NCI-H1092 treated with DMSO at 0.1 percent for 48 hours (cell line): ENCODE results near the gene CFAP43.
"Not testable (repeated sequence)": the region's sequence is repeated elsewhere in the genome, so short reads cannot be mapped to it uniquely, and the experiment has no call there.

ENCODE experiments used
- DNase-seq: peaks from one replicate; lab custom pipeline; 2025; lab: John Stamatoyannopoulos, UW

Gene CFAP43

DNA sequence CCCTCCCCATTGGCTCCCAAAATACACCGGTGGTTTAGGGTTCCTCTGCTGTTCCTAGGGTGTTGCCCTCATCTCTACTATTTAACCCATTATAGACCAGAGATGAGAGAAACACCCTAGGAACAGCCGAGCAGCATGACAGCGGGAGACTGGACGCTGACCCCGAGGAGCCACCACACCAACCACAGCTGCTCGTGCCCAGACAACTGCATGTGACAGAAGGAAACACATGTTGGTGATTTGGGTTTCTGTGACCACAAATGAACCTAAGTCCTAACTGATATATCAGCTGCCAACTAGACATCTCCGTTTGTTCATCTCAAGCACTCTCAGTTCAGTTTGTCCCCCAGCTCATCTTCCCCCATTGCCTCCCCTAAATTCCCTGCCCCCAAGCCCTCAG lies 13.4 kb downstream of the CFAP43 start:
- DNase-seq = no peak

DNA sequence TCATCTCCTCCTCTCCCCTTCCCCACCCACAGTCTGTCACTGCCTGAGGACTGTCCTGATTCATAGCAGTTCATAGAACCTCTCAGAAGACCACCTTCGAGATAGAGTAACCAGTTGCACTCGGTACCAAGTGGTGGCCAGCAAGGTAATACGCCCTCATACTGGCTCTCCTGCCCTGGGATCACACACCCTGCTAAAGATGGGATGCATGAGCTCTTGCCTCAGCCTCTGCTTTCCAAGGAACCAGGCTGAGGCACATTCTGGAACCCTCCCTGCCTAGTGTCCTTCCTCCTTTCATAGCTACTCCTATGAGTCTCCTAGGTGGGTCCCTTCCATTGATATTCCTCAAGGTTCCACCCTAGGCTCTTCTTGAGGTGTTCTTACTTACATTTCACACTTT lies 15.5 kb downstream of the CFAP43 start:
- DNase-seq = no peak

DNA sequence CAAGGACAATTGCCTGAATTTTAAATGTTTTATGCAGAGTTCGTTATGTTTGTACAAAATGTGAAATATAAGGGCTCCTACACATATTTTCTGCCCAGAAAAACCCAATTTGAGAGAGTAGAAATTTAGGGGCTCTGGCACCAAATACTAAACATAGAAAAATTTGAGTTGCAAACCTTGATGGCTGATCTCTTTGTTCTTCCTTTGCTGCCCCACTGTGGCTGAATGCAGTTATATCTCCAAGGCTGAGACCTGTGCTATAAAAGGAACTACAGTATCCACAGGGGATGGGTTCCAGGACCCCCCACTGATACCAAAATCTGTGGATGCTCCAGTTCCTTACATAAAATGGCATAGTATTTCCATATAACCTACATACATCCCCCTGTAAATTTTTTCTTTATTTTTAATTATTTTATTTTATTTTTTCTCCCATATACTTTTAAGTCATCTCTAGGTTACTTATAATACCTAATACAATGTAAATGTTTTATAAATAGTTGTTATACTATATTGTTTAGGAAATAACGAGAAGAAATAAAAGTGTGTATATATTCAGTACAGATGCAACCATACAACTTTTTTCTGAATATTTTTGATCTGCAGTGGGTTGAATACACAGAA lies 22.5 kb downstream of the CFAP43 start:
- DNase-seq = peak; percentile 32

DNA sequence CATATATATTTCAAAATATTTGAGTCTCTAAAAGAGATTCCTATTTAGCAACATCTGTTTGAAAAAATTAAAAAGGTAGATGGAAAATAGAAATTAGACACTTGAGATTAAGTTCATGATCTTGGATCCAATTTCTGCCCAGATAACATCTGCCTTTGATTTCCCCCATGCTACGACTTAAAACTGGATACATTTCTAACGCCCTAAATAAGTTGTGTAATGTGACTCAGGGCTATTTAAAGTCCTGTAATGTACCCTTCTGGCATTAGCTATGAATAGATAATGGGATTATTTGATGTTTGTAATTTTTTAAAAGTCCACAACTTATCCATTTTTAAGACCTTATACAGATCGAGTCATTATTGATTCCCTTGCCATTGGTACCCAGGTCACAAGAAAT lies 23.4 kb downstream of the CFAP43 start:
- no peak for DNase-seq

DNA sequence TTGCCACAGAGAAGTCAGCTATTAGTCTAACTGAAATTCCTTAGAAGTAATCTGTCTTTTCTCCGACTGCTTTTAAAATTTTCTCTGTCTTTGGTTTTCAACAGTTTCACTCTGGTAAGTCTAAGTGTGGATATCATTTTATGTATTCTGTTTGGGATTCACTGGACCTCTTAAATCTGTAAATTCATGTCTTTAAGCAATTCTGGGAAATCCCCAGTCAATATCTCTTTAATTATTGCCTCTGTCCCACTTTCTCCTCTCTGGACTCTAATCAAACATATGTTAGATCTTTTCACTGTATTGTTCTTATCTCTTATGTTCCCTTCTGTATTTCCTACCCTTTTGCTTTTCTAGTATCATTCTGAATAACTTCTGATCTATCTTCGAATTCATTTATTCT lies 29.9 kb downstream of the CFAP43 start:
- no peak for DNase-seq

DNA sequence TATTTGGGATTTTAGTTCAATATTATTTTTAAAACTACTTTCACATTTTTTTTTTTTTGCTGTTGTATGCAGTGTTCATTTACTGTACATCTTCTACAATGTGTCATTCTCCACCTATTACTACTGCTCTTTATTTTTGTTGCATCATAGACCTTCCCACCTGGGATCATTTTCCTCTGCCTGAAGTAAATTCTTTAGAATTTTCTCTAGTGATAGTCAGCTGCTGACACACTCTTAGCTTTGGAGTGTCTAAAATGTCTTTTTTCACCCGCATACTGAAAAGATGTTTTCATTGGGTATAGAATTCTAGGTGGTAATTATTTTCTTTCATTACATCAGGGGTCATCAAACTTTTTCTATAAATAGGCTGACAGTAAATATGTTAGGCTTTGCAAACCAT lies 30.5 kb downstream of the CFAP43 start:
- no peak for DNase-seq

DNA sequence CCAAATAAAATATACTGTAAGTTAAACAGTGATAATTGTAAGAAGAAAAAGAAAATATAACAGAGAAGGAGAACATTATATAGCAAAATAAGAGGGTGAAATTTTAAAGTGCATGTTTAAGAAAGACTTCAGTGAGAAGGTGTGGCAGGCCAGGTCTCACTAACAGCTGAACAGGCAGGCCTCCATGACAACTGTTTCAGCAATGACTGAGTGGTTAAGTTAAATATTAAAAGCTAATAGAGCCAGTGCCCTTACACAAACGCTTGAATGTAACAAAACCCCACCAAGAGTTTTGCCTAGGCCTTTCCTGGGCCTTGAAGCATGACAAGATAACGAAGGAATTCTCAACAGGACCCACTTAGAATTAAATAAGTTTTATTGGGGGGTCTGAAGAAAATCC lies 32.6 kb downstream of the CFAP43 start:
- no peak for DNase-seq

DNA sequence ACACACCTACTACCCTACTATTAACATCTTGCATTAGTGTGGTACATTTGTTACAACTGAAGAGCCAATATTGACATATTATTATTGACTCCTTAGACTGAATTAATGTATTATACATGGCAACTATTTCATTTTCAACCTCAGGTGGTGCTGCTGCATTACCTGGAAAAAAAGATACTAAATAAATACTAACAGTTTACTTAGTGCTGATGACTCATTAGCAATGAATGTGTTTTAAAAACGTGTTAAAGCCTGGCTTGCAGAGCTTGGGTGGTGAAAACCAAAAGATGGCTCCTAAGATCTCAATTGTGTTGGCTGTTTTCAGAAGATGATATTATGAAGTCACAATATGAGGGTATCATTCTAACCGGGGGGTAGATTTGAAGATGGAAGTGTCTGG lies 34.8 kb downstream of the CFAP43 start:
- DNase-seq = no peak

DNA sequence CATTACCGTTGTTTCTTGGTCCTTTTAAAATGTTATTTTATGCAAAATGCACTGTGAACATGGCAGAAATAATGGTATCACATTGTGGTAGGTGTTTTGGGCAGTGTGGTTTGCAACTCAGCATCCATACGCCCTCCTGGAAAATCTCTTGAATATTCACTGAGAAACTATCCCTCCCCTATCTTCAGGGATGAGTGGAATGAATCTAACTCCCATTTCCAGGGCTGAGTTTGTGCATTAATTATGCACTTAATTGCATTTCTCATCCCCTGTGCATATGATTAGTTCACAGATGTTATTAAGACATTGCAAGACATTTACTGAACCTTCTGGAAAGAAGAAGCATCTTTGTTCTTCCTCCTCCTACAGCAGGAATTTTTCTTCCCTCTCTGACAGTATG lies 36.5 kb downstream of the CFAP43 start:
- DNase-seq = no peak

DNA sequence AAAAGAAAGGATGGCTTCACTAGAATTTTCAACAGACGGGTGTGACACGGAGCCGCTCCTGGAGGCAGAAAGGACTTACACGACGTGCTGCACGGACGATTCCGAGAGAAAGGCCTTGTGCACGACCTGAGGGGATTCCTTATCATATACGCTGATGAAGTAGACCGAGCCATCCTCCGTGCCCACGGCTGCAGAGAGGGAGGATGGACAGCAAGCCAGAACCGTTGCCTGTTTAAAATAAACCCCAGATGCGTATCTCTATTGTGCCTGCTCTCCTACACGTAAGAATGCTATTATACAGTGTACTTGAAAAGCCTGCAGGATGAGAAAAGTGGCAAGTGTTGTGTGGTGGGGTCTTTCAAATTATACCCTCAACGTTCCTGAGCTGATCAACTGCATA lies 38.4 kb downstream of the CFAP43 start:
- no peak for DNase-seq

DNA sequence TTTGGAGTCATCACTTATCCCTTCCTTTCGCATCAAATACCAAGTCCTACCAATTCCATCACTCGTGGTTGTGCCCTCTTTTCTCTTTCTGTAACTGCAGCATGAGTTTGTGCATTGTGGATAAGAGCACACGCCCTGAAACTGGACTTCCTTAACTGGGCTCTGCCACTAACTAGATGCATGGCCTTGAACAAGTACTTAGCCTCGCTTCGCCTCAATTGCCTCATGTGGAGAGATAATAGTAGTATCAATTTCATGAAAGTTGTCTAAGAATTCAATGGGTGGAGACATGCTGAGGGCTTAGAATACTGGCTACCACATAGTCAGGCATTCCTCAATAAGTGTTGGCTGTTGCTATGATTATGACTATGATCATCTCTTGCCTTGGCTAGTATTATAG lies 41.5 kb downstream of the CFAP43 start:
- DNase-seq = no peak

DNA sequence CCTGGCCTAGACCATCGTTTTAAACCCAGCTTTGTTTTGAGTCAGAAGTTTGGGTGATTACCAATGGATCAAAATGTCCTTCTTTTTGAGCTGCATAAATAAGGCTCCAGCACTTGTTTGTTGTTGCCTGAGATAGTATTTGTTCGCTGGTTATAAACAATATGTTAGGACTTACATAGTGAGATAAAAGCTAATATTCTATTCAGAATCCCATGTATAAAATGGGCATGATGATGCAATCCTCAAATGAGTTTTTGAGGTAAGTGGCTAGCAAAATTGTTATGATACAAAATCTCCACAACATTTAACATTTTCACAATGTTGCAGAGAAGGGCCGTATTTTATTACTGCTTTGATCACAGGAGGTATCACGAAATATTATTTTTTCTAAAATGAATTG lies 48.5 kb downstream of the CFAP43 start:
- DNase-seq = no peak

DNA sequence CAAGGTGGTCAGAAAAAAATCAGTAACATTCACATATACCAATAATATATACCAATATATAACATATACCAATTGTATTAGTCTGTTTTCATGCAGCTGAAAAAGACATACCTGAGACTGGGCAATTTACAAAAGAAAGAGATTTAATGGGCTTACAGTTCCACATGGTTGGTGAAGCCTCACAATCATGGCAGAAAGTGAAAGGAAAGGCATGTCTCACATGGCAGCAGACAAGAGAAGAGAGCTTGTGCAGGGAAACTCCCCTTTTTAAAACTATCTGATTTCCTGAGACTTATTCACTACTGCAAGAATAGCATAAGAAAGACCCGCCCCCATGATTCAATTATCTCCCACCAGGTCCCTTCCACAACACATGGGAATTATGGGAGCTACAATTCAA lies 58.0 kb downstream of the CFAP43 start:
- not testable (repeated sequence) for DNase-seq

DNA sequence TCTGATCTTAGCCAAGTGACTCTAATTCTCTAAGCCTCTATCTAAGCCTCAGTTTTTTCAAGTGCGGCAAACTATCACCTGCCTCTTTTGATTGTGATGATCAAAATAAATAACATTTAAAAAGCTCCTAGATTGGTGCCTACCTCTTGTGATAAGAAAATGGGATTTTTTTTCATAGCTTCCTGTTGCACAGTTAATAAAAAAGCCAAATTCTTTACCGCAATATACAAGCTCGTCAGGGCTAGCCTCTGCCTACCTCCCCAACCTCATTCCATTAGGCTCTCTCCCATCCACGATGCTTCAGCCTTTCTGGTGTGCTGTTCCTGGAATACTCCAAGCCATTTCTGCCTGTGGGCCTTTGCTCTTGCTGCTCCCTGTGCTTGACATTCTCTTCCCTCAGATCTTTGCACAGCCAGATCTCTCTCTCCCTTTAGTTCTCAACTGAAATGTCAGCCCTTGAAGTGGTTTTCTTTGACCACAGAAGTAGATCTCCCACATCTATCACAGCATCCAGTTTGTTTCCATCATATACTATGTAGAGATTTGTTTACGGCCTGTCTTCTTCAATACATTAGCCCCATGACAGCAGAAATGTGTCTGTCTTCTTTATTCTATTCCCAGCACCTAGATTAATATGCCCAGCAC lies 61.4 kb downstream of the CFAP43 start:
- DNase-seq = no peak

DNA sequence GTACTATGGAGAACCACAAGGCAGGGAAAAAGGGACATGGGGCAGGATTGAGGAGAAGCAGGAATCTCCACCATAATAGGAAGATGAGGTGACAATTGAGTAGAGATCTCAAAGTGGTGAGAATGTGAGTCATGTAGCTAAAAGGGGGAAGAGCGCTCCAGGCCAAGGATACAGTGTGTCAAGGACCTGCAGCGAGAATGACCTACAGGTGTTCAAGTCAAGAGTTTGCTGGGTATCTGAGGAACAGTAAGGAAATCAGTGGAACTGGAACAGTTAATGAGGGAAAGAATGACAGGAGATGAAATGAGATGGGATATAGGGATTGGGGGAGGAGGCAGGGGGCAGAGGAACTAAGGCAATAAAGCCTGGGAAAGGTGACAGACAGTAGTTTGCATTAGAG lies 76.6 kb downstream of the CFAP43 start:
- DNase-seq = no peak

DNA sequence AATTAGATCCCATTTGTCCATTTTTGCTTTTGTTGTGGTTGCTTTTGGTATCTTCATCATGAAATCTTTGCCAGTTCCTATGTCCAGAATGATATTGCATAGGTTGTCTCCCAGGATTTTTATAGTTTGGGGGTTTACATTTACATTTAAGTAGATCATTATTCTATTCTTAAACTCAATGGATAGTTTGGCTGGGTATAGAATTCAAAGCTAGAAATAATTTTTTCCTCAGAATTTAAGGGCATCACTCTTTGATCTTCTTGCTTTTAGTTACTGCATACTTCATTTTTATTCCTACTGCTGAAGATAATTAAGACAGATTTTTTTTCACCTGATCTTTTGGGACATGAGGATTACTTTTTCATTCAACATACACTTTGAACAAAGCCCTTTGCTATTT lies 80.4 kb downstream of the CFAP43 start:
- DNase-seq = no peak

DNA sequence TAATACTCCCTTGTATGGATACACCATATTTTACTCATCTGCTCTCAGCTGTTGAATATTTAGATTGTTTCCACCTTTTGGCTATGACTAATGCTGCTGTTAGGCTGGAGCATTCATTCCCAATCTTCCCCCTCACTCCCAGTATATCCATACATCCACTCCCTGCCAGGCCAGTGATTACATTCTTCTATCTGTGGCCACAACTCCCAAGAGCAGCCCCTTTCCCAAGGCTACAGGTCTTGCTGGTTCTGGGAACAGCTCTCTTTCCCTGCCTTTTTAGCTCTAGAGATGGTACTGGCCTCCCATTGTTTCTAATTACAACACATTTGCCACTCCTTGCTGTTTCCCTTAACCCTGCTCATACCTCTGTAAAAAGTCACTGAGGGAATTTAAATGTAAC lies 82.0 kb downstream of the CFAP43 start:
- no peak for DNase-seq

DNA sequence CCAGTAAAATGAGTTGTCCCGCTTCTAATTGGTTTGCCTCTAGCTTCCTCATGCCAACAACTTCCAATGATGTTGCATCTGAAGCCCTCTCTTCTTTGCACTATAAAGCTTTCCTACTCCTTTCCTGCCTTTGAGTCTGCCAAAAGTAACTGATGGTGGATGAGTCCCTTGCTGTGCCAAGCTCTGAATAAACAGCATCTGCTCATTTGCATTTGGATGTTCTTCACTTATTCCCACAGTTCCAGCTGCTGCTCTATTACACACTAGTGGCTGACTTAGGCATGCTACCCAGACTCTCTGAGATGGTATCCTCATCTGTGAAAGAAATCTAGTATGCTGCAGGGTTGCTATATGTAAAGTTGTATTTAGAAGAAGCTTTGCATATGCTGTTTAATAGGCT lies 85.3 kb downstream of the CFAP43 start:
- DNase-seq = no peak

DNA sequence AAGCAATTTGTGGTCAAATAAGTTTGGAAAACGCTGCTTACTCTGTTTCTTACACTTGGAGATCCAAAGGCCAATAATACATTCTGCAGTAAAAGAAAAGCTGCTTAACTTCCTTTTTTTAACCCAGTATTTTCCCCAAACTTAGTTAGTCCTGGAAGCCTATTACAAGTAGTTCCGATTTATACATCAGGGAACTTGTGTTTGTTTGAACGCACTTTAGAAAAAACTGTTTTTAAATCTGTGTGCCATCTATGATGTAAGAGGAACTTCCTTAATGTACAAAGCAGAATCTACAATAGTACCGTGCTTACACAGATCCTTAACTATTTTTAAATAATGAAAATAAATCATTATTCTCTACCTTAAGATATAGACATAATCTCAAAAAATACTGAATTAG lies 87.2 kb downstream of the CFAP43 start:
- DNase-seq = no peak

DNA sequence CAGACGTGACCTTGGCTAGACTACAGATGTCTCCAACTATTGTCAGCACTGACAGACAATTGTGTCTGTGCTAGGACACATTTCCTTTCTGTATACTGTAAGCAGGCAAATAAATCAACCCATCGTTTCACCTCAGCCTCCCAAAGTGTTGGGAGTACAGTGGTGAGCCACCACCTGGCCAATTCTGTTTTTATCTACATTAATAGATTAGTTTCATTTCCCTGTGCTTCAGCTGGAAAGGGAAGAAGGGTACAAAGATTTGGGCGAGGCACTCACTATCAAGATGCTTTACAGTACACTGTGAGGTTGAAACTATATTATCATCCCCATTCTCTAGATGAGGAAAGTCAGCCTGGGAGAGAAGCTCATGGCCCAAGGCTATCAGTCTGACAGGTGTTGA lies 88.3 kb downstream of the CFAP43 start:
- no peak for DNase-seq

DNA sequence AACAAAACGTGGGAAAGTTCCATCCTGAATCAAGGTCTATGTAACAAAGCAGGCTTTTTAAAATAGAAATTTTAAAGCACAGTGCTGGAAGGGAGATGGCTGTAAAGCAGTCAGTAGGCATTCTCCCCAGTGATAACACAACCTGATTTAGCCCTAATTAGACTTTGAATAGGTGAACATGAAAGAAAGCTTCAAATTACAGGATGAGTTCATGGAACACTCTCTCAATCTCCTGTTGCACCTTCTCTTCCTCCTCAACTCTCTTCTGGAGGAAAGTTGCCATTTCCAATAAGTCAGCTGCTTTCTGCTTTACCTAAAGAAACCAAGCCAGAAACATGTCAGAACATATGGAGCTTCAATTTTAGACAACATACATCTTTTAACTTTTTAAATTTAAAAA lies 90.1 kb downstream of the CFAP43 start:
- no peak for DNase-seq

DNA sequence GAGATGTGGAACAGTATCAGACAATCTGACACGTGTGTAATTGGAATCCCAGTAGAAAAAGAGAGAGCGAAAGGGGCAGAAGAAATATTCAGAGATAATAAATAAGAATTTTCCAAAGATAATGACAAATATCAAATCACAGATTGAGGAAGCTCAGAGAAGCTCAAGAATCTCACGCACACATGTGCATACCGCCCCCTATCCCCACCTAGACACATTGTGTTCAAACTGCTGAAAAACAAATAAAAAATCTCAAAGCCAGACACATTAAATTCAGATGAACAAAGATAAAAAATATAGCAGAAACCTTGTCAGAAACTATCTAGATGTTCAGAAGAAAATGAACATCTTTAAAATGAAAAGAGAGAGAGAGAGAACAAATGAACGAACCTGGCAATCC lies 92.9 kb downstream of the CFAP43 start:
- DNase-seq = no peak

DNA sequence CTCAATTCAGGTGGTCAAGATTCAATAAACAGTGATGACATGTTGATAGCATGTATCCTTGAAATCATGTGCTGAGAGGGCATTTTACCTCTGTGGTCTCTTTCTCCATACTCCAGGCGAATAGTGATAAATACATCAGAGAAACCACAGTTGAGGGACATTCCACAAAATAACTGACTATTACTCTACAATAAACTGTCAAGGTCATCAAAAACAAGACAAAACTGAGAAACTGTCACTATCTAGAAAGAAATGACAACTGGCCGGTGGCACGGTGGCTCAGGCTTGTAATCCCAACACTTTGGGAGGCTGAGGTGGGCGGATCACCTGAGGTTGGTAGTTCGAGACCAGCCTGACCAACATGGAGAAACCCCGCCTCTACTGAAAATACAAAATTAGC lies 94.0 kb downstream of the CFAP43 start:
- DNase-seq = no peak

DNA sequence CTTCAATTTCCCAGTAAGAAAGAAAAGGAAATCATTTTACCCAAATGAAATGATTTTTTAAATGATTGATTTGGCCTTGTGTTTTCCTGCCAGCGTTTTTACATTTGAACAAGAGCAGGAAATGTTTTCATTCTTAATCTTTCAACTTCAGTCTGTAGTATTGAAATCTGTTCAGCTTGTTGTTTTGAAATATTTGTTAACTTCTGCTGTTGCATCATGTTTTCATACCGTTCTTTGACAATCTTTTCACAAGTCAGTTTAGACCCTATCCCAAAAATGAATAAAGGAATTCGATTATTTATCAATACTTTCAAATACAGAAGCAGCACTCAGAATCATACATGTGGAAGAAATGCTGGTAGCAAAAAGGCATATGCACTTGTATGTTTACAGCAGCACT lies 102.1 kb downstream of the CFAP43 start:
- no peak for DNase-seq
